ENCODE data around the gene CERS2. TPM values are rescaled to one million over a fixed set of nuclear protein-coding genes. Genes with fewer than 3 reads are reported as not detected.

The CERS2 gene
- total RNA-seq, 2 donors from 2014 or later = 102 to 122 TPM

DNA sequence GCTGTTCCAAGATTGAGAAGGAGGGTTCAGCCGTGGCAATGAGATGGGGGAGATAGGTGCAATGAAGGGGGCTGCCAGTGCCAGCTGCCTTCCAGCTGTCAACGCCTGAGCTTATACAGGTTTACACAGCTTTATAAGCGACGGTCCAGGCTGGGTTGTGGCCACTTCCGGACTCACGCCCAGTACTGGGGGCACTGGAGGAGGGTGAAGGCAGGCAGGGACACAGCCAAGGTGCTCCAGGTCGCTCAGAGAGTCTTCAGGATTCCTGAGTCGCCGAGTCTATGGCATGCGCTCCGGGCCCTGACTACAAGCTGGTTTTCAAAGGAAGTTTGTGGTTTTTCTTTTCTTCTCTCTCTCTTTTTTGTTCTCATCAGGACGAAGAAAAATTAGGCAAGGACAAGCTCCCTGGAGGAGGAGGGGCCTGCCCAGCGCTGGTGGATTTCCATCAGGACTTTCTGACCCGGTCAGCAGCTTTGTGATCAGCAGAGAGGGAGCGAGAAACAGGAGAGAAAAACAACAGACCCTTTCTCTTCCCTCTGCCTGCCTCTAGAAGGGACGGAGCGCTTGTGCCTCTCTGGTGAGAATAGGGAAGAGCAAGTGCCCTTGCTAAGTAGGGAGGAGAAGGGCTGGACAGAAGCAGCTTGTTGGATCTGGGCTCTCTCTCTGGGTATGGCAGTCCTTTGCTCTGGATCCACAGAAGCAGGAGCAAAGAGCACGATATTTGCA lies 31.9 kb upstream of the CERS2 start, which contains the start of gene MINDY1:
MINDY1 (minus strand) TSS at position 576 of the 726 bp plus-strand sequence. CDS start 4,285 bp downstream, outside the sequence.
- Histone ChIP-seq H3K4me1 (ENCODE audit: control insufficient read depth in 1 of 2, low read depth in 2 of 2) (peaks cover 36 to 63% of the 10 kb centered on the region in 2 donors), H3K4me3 (peak within 1 kb of the TSS; percentile 75), H3K27me3 (replicated peaks; ENCODE audit: insufficient read depth) (no peaks in the 10 kb centered on the region), H3K36me3 (no peaks in the 10 kb centered on the region), H3K27ac (peak within 1 kb of the TSS; percentile 73 to 74), H3K9me3 (no peaks in the 10 kb centered on the region)
- DNase-seq (ENCODE audit: low spot score) (peak; percentile 24), ATAC-seq (ENCODE audit: insufficient number of reproducible peaks, low FRiP score, low read depth) (peak; percentile 34)
- TF ChIP-seq, protein P1, sequence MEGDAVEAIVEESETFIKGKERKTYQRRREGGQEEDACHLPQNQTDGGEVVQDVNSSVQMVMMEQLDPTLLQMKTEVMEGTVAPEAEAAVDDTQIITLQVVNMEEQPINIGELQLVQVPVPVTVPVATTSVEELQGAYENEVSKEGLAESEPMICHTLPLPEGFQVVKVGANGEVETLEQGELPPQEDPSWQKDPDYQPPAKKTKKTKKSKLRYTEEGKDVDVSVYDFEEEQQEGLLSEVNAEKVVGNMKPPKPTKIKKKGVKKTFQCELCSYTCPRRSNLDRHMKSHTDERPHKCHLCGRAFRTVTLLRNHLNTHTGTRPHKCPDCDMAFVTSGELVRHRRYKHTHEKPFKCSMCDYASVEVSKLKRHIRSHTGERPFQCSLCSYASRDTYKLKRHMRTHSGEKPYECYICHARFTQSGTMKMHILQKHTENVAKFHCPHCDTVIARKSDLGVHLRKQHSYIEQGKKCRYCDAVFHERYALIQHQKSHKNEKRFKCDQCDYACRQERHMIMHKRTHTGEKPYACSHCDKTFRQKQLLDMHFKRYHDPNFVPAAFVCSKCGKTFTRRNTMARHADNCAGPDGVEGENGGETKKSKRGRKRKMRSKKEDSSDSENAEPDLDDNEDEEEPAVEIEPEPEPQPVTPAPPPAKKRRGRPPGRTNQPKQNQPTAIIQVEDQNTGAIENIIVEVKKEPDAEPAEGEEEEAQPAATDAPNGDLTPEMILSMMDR (IDR thresholded peaks at IDR 0.05) = peak; percentile 60

DNA sequence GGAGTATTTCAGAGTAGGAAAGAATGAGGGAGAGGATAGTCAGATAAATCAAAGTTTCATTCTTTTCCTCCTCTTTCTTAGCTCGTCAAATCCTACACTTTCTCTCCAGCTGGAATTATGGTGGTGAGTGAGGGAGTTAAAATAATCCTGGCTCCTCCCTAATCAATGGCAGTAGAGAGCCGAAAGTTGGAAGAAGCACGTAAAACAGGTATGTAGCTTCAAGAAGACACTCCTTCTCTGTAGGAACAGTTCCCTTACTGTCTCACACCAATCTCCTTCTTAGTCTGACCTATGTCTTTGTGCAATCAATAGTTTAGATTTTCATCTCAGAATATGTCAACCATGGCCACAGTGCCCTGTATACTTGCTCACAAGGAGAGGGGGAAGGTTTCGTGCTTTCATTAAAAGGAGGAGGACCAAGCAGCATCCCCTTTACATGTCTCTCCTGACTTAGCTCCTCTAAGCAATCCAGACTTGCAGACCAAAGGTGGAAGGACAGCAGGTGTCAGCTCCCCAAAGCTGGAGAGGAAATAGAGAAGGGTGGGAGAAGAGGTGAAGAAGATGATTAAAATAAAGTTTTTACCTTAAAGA lies 31.2 kb upstream of the CERS2 start:
- no peaks in the 10 kb centered on the region for H3K27me3 ChIP-seq (replicated peaks; ENCODE audit: insufficient read depth)
- H3K27ac ChIP-seq = peak overlapping the region; percentile 73 to 74
- DNase-seq (ENCODE audit: low spot score) = no peak
- H3K4me1 ChIP-seq (ENCODE audit: control insufficient read depth in 1 of 2, low read depth in 2 of 2) = peaks cover 36 to 63% of the 10 kb centered on the region in 2 donors
- no peaks in the 10 kb centered on the region for H3K36me3 ChIP-seq
- H3K9me3 ChIP-seq = no peaks in the 10 kb centered on the region
- ATAC-seq (ENCODE audit: insufficient number of reproducible peaks, low FRiP score, low read depth) = no peak
- TF ChIP-seq, protein P1 (IDR thresholded peaks at IDR 0.05) = no peak
- H3K4me3 ChIP-seq = peak overlapping the region; percentile 75

DNA sequence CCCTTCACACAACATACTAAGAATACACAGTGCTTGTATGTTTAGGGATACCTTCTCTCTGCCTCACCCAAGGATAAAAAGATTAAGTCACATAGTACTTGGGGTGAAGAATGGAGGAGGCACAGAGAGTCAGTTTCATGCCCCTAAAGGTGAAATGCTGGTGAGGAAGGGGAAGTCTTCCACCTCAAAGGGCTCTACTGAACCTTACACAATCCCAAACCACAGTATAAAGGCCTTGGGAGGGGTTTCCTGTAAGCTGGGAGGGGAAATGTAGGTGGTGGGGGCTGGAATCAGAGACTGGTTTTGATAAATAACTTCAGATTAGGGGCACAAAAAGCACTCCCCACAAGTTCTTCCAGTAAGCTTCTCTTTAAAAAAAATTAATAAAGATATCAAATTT lies 28.5 kb upstream of the CERS2 start:
- Histone ChIP-seq H3K36me3 (peaks cover 13% of the 10 kb centered on the region), H3K4me3 (no peak overlapping the region), H3K27me3 (replicated peaks; ENCODE audit: insufficient read depth) (no peaks in the 10 kb centered on the region), H3K4me1 (ENCODE audit: control insufficient read depth in 1 of 2, low read depth in 2 of 2) (peaks cover 36 to 48% of the 10 kb centered on the region in 2 donors), H3K27ac (no peak overlapping the region), H3K9me3 (no peaks in the 10 kb centered on the region)
- TF ChIP-seq, protein P1 (IDR thresholded peaks at IDR 0.05) = no peak
- no peak for DNase-seq (ENCODE audit: low spot score)
- ATAC-seq (ENCODE audit: insufficient number of reproducible peaks, low FRiP score, low read depth) = no peak

DNA sequence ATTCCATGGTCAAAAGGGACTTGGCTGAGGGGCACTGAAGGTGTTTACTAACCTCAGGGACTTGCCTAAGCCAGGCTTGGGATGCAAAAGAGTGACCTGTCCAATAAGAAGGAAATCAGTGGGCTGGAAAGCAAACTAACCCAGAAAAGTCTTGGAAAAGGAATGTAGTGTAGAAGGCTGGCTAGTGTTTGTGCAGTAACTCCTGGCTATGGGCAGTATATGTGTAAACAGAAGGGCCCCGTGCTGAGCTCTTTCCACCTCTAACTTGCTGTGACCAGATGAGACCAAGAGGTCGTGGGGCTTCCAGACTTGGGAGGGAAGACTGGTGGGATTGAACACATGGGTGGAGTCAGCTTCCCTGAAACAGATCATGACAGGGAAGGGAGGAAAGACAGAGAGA lies 28.0 kb upstream of the CERS2 start:
- H3K4me3 ChIP-seq = no peak overlapping the region
- TF ChIP-seq, protein P1 (IDR thresholded peaks at IDR 0.05) = no peak
- H3K4me1 ChIP-seq (ENCODE audit: control insufficient read depth in 1 of 2, low read depth in 2 of 2) = peaks cover 34 to 44% of the 10 kb centered on the region in 2 donors
- no peaks in the 10 kb centered on the region for H3K9me3 ChIP-seq
- no peak for ATAC-seq (ENCODE audit: insufficient number of reproducible peaks, low FRiP score, low read depth)
- H3K27me3 ChIP-seq (replicated peaks; ENCODE audit: insufficient read depth) = no peaks in the 10 kb centered on the region
- DNase-seq (ENCODE audit: low spot score) = no peak
- peaks cover 18% of the 10 kb centered on the region for H3K36me3 ChIP-seq
- H3K27ac ChIP-seq = no peak overlapping the region

DNA sequence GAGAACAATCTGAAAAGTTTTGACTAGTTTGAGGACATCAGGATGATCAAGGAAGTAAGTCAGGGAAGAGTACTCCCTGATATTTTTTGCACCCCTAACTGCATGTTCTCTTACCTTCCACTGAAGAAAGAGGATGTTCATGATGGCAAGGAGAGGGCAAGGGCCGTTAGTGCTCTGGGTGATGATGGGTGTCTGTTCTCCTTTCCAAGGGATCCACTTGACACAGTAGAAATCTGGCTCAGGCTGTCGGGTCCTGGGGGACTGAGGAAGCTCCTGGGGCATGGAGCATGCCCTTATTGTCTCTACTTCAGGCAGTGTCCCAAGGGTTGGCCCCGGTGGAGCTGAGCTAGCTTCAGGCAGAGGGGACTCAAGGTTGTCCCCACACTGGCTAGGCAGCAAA lies 27.4 kb upstream of the CERS2 start:
- no peak for DNase-seq (ENCODE audit: low spot score)
- no peaks in the 10 kb centered on the region for H3K27me3 ChIP-seq (replicated peaks; ENCODE audit: insufficient read depth)
- TF ChIP-seq, protein P1 (IDR thresholded peaks at IDR 0.05) = no peak
- peaks cover 24% of the 10 kb centered on the region for H3K36me3 ChIP-seq
- H3K4me3 ChIP-seq = no peak overlapping the region
- ATAC-seq (ENCODE audit: insufficient number of reproducible peaks, low FRiP score, low read depth) = no peak
- H3K4me1 ChIP-seq (ENCODE audit: control insufficient read depth in 1 of 2, low read depth in 2 of 2) = peaks cover 29 to 39% of the 10 kb centered on the region in 2 donors
- no peaks in the 10 kb centered on the region for H3K9me3 ChIP-seq
- H3K27ac ChIP-seq = no peak overlapping the region

All from thoracic aorta (tissue), 2 donors.